Caki2 (cell line): ENCODE data around the gene DUT. TPM values are rescaled to one million over a fixed set of nuclear protein-coding genes. Genes with fewer than 3 reads are reported as not detected.

Experiments
- DNase-seq: peaks from one replicate; pipeline ENCODE4 v3.0.0-alpha.2; 2015; ENCODE audit warnings: low read depth
- in situ Hi-C: cut with HindIII; loops from 2 replicates; pipeline ENCODE4 v1.10.0; 2016; ENCODE audit warnings: low sequenced_read_pairs, low pct_unique_long_range_greater_than_20kb, mixed read lengths
- total RNA-seq: library from RNA; depleted of rRNA; stranded (reverse); fragments of >200 nt; shearing (Covaris generic); gene quantifications from 2 replicates; pipeline ENCODE4 v1.2.3, GENCODE V29; 2014; ENCODE audit warnings: low replicate concordance; rRNA removed

The DUT gene
- total RNA-seq, 1 experiment from 2014 or later = 141 TPM

DNA sequence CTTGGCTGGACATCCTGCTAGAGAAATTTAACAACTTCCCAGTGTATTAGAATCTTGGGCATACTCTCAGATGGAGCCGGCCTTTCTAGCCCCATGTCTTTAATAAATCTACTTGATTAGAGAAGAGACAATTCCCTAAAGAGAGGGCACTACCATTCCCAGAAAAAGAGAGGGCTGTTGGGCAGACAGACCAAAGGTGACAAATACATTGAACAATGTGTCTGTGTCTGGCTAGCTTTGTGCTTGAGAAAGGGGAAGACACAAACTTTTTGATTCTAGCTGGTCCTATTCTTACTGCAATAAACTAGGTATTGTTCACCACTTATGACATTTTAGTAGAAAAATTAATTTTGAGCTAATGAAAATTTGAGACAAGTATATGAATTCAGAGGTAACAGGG, 57.7 kb downstream of the DUT start:
- DNase-seq = no peak
- in situ Hi-C loops = no loop called here

- in situ Hi-C loops = no loop called here
- DNase-seq = no peak
Measured at GRCh38 chr15:48389691-48390143, 58.5 kb downstream of the DUT start.

- in situ Hi-C loops = no loop called here
- no peak for DNase-seq
Measured at GRCh38 chr15:48391950-48392349, 60.7 kb downstream of the DUT start.

GRCh38 chr15:48392356-48392755, 61.1 kb downstream of the DUT start:
- in situ Hi-C loops = no loop called here
- DNase-seq = no peak

Other genes starting within 250 kb of the DUT start
- not detected in 2 replicates for gene SLC24A5, start 210.4 kb upstream of the DUT start, total RNA-seq
- 21.8 and 36.1 TPM in 2 replicates for gene MYEF2, start 153.1 kb upstream of the DUT start, total RNA-seq
- gene CTXN2, start 139.8 kb upstream of the DUT start, total RNA-seq = not detected in 2 replicates
- gene SLC12A1, start 125.1 kb upstream of the DUT start, total RNA-seq = not detected in 2 replicates